ES-I3 (cell line): ENCODE measurements around the gene SETBP1.

Source experiments
- H3K36me3 ChIP-seq: 2 replicates; pipeline ENCODE4 v1.6.1; 2013; ENCODE audit warnings: mild to moderate bottlenecking, low read length, control low read depth, moderate library complexity; ENCODE audit not compliant: insufficient read depth
- H3K4me1 ChIP-seq: 2 replicates; pipeline ENCODE4 v1.6.1; 2013; ENCODE audit warnings: mild to moderate bottlenecking, control low read depth, low read length; ENCODE audit not compliant: insufficient read depth
- H3K9ac ChIP-seq: 2 replicates; pipeline ENCODE4 v1.6.1; 2013; ENCODE audit warnings: low read depth, mild to moderate bottlenecking, low read length, moderate library complexity
- H3K9me3 ChIP-seq: 2 replicates; pipeline ENCODE4 v1.6.1; 2013; ENCODE audit warnings: mild to moderate bottlenecking, low read length, moderate library complexity; ENCODE audit not compliant: control insufficient read depth, insufficient read depth

The SETBP1 gene

GRCh38 chr18:45056926-45057325 lies 376.2 kb downstream of the SETBP1 start:
- Histone ChIP-seq H3K9ac (no peak overlapping the region), H3K36me3 (no peaks in the 10 kb centered on the region), H3K9me3 (no peaks in the 10 kb centered on the region), H3K4me1 (no peaks in the 10 kb centered on the region)

DNA sequence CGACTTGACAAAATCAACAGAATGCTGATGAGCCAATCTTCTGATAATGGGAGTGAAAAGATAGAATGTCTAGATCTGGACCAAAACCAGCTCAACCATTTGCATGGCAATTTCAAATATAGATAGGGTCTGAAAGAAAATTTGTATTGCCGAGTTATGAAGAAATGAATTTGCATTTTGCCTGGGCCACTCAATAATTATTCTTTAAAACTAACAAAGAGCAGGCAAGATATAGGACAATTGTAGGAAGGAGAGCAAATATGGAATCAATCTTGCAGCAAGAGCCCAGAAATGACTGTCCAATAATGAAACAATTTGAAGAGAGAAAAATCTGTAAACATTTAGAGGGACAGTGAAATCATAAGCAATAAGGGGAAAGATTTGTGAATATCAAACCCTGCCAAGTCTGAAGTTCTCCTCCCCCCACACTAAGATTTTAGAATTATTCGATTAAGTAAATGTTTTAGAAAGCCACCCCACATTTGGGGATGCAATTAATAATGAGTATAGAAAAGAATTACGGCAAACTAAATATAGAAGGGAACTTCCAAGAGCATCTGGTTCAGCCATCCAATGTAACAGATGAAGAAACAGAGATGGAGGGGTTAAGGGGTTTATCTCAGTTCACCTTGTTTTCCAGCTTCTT lies 377.4 kb downstream of the SETBP1 start:
- Histone ChIP-seq H3K36me3 (no peaks in the 10 kb centered on the region), H3K4me1 (no peaks in the 10 kb centered on the region)

GRCh38 chr18:45059695-45060094 lies 379.0 kb downstream of the SETBP1 start:
- Histone ChIP-seq H3K4me1 (no peaks in the 10 kb centered on the region), H3K36me3 (no peaks in the 10 kb centered on the region), H3K9ac (no peak overlapping the region)

More for the DNA sequence above, 377.4 kb downstream of the SETBP1 start:
- no peak overlapping the region for H3K9ac ChIP-seq
- no peaks in the 10 kb centered on the region for H3K9me3 ChIP-seq

GRCh38 chr18:45060102-45060501 lies 379.4 kb downstream of the SETBP1 start:
- Histone ChIP-seq H3K4me1 (no peaks in the 10 kb centered on the region), H3K9me3 (no peaks in the 10 kb centered on the region), H3K9ac (no peak overlapping the region), H3K36me3 (no peaks in the 10 kb centered on the region)

More at GRCh38 chr18:45059695-45060094, 379.0 kb downstream of the SETBP1 start:
- H3K9me3 ChIP-seq: no peaks in the 10 kb centered on the region

DNA sequence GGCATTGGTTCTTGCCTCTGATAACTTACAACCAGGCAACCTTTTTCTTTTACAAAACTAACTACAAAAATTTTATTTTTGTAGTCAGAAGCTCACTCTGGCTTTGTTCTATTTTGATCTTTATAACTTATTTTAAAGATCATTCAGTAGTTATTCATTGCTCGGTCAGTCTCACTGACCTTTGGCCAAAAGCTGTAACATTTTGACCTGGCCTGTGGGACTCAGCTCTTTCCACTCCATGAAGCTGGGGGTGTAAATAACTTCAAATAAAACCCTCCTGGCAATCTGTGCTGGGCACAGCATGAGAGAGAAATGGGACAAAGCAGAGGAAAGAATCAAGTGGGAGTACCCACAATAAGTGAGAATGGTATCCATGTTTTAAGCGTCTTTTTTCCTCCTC lies 380.7 kb downstream of the SETBP1 start:
- Histone ChIP-seq H3K4me1 (no peaks in the 10 kb centered on the region), H3K9ac (no peak overlapping the region), H3K9me3 (no peaks in the 10 kb centered on the region), H3K36me3 (no peaks in the 10 kb centered on the region)

- H3K9ac ChIP-seq: peak overlapping the region; percentile 14; the same call in 1 of the 2 replicates
- no peaks in the 10 kb centered on the region for H3K36me3 ChIP-seq
- H3K9me3 ChIP-seq: no peaks in the 10 kb centered on the region
- H3K4me1 ChIP-seq: no peaks in the 10 kb centered on the region
These were observed 382.8 kb downstream of the SETBP1 start for GRCh38 chr18:45063246-45064038.

- Histone ChIP-seq H3K36me3 (no peaks in the 10 kb centered on the region), H3K4me1 (no peaks in the 10 kb centered on the region), H3K9ac (no peak overlapping the region), H3K9me3 (no peaks in the 10 kb centered on the region)
These were observed 385.5 kb downstream of the SETBP1 start for GRCh38 chr18:45066210-45066609.

DNA sequence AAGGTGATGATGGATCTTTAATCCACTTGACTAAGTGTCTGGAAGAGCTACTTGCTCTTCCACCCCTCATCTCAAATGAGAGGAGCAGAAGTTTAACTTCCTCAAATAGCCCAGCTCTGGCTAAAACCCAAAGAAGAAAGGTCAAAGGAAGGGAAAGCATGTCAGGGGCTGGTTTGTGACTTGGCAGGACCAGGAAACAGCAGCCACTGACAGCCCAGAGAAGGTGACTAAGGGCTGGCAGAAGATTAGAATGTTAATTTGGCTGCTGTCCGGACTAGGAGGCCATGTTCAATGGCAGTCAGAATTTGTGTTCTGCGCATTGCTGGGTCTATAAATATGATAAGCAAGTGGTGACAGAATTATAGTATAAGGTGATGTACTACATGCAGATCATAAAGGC lies 386.2 kb downstream of the SETBP1 start:
- no peaks in the 10 kb centered on the region for H3K9me3 ChIP-seq
- H3K9ac ChIP-seq: no peak overlapping the region
- no peaks in the 10 kb centered on the region for H3K4me1 ChIP-seq

GRCh38 chr18:45068400-45069094 lies 387.9 kb downstream of the SETBP1 start:
- H3K36me3 ChIP-seq: no peaks in the 10 kb centered on the region
- H3K9ac ChIP-seq: no peak overlapping the region
- H3K9me3 ChIP-seq: no peaks in the 10 kb centered on the region
- no peaks in the 10 kb centered on the region for H3K4me1 ChIP-seq

More for the DNA sequence above, 386.2 kb downstream of the SETBP1 start:
- no peaks in the 10 kb centered on the region for H3K36me3 ChIP-seq

DNA sequence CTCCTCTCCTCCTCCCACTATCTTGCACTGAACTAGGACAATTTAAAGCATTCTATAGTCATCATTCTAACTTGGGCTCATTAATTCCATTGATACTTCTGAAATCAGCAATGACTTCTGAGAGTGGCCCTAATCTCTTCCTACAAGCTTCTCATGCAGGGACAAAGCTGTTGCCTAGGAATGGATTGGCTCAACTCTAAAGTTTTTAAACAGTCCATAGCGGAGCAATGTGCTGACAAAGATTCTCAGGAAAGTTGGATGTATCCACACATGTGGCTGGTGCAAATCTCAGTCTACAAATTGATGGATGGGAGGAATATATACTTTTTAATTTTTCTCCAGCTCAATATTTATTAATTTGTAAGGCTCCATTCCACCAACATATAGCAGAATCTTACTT lies 388.9 kb downstream of the SETBP1 start:
- no peaks in the 10 kb centered on the region for H3K36me3 ChIP-seq

DNA sequence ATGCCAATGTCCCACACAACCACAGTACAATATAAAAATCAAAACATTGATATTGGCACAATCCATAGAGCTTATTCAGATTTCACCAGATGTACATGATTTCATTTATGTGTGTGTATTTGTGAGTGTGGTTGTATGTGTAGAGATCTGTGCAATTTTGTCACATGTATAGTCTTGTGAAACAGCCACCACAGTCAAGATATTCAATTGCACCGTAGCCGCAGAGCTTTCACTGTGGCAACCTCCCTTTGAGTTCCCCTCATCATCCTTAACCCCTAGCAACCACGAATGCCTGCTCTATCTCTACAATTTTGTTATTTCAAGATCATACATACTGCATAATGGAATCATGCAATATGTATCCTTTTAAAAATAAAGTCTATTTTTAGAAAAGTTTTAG lies 391.3 kb downstream of the SETBP1 start:
- Histone ChIP-seq H3K4me1 (no peaks in the 10 kb centered on the region), H3K9me3 (no peaks in the 10 kb centered on the region), H3K36me3 (no peaks in the 10 kb centered on the region), H3K9ac (no peak overlapping the region)

More for the DNA sequence above, 388.9 kb downstream of the SETBP1 start:
- Histone ChIP-seq H3K9me3 (no peaks in the 10 kb centered on the region), H3K4me1 (no peaks in the 10 kb centered on the region), H3K9ac (no peak overlapping the region)

- Histone ChIP-seq H3K9ac (no peak overlapping the region), H3K4me1 (no peaks in the 10 kb centered on the region), H3K36me3 (no peaks in the 10 kb centered on the region), H3K9me3 (no peaks in the 10 kb centered on the region)
These were observed 392.9 kb downstream of the SETBP1 start for GRCh38 chr18:45073556-45073955.

GRCh38 chr18:45081566-45082181 lies 401.0 kb downstream of the SETBP1 start:
- no peaks in the 10 kb centered on the region for H3K9me3 ChIP-seq
- no peak overlapping the region for H3K9ac ChIP-seq
- H3K36me3 ChIP-seq: no peaks in the 10 kb centered on the region
- peaks cover 7% of the 10 kb centered on the region for H3K4me1 ChIP-seq

GRCh38 chr18:45083226-45083855 lies 402.7 kb downstream of the SETBP1 start:
- H3K36me3 ChIP-seq: no peaks in the 10 kb centered on the region
- H3K4me1 ChIP-seq: peaks cover 7% of the 10 kb centered on the region
- no peak overlapping the region for H3K9ac ChIP-seq
- no peaks in the 10 kb centered on the region for H3K9me3 ChIP-seq
